A673 (cell line): ENCODE results near the gene CNDP1.

ENCODE experiments used
- CTCF ChIP-seq: fragments of 300-800, 200-600 bp; sonication (generic); conservative IDR thresholded peaks from 2 replicates; pipeline ENCODE4 v1.5.1; 2017; ENCODE audit warnings: low read depth, mild to moderate bottlenecking, antibody characterized with exemption, low read length, moderate library complexity, mixed read lengths
- EZH2 ChIP-seq: fragments of 200-600 bp; sonication (generic); IDR thresholded peaks from 2 replicates; pipeline ENCODE4 v1.6.1; 2017; ENCODE audit warnings: borderline replicate concordance, low read depth, mild to moderate bottlenecking, mixed read lengths, antibody characterized with exemption, low read length; ENCODE audit not compliant: poor library complexity, severe bottlenecking

GRCh38 chr18:74589021-74589420 lies 54.7 kb downstream of the CNDP1 start:
- TF ChIP-seq CTCF, result no peak
- no peak for TF ChIP-seq EZH2
